NCI-H1694 treated with DMSO at 0.1 percent for 48 hours (cell line): Measurements from ENCODE around the gene CDRT4.

Experiments used
- DNase-seq: peaks from one replicate; lab custom pipeline; 2025; lab: John Stamatoyannopoulos, UW

The CDRT4 gene

GRCh38 chr17:15393414-15393813 lies 74.0 kb downstream of the CDRT4 start:
- no peak for DNase-seq

- no peak for DNase-seq
Measured at GRCh38 chr17:15392326-15392741, 75.1 kb downstream of the CDRT4 start.

GRCh38 chr17:15388356-15389041 lies 78.9 kb downstream of the CDRT4 start:
- DNase-seq, result no peak

GRCh38 chr17:15386083-15386482 lies 81.3 kb downstream of the CDRT4 start:
- no peak for DNase-seq
